Amniotic stem cell (primary cell): Measurements from ENCODE around the gene STRN.
"Not testable (repeated sequence)": the region's sequence is repeated elsewhere in the genome, so short reads cannot be mapped to it uniquely, and the experiment has no call there.

Experiments used
- DNase-seq: peaks from one replicate; lab custom pipeline; 2025; lab: John Stamatoyannopoulos, UW

STRN gene

GRCh38 chr2:36966370-36967235 lies at the start of gene STRN:
Gene STRN (minus strand): TSS chr2:36966536. CDS start chr2:36966463, 73 bp downstream.
- peak; percentile 94 for DNase-seq

- no peak for DNase-seq
Measured at GRCh38 chr2:37013315-37013641, 46.9 kb upstream of the STRN start.

GRCh38 chr2:37011130-37011529 lies 44.8 kb upstream of the STRN start:
- DNase-seq = no peak

GRCh38 chr2:37005118-37005868 lies 39.0 kb upstream of the STRN start:
- DNase-seq = no peak

- DNase-seq = no peak
Measured at GRCh38 chr2:37000988-37001556, 34.7 kb upstream of the STRN start.

GRCh38 chr2:37000318-37000717 lies 34.0 kb upstream of the STRN start:
- no peak for DNase-seq

GRCh38 chr2:36999416-36999815 lies 33.1 kb upstream of the STRN start:
- DNase-seq = not testable (repeated sequence)

GRCh38 chr2:36993841-36994620 lies 27.7 kb upstream of the STRN start:
- no peak for DNase-seq

GRCh38 chr2:36988008-36988407 lies 21.7 kb upstream of the STRN start:
- DNase-seq = no peak

- no peak for DNase-seq
Measured at GRCh38 chr2:36982467-36982866, 16.1 kb upstream of the STRN start.

- no peak for DNase-seq
Measured at GRCh38 chr2:36981911-36982310, 15.6 kb upstream of the STRN start.

GRCh38 chr2:36979007-36979406 lies 12.7 kb upstream of the STRN start:
- DNase-seq = not testable (repeated sequence)

- no peak for DNase-seq
Measured at GRCh38 chr2:36976065-36976464, 9.7 kb upstream of the STRN start.

- no peak for DNase-seq
Measured at GRCh38 chr2:36975306-36975705, 9.0 kb upstream of the STRN start.

GRCh38 chr2:36973320-36973719 lies 7.0 kb upstream of the STRN start:
- DNase-seq = no peak

- DNase-seq = no peak
Measured at GRCh38 chr2:36971990-36972389, 5.7 kb upstream of the STRN start.

GRCh38 chr2:36967236-36967876 lies 1.0 kb upstream of the STRN start:
- no peak for DNase-seq

GRCh38 chr2:36965751-36966369 lies 476 bp downstream of the STRN start:
- DNase-seq = no peak

GRCh38 chr2:36965206-36965605 lies 1.1 kb downstream of the STRN start:
- DNase-seq = no peak

GRCh38 chr2:36964496-36965058 lies 1.8 kb downstream of the STRN start:
- DNase-seq = no peak

- no peak for DNase-seq
Measured at GRCh38 chr2:36963734-36964133, 2.6 kb downstream of the STRN start.
